Mammary epithelial cell (primary cell): ENCODE results near the gene PRKN.

ENCODE experiments used
- EZH2 ChIP-seq: IDR thresholded peaks from 2 replicates; pipeline ENCODE4 v1.6.1; 2012; ENCODE audit warnings: low read length, inconsistent platforms, borderline replicate concordance
- TF ChIP-seq, protein P1 (sequence below), 2 donors: IDR thresholded peaks in 1 of 2; conservative IDR thresholded peaks in 1 of 2; 2 replicates each; pipeline ENCODE4 v1.5.1; 2011 to 2012; ENCODE audit warnings: inconsistent platforms in 2 of 2, low read length in 2 of 2, mild to moderate bottlenecking in 2 of 2, control low read depth in 1 of 2, low read depth in 1 of 2; ENCODE audit not compliant: insufficient read depth in 1 of 2; ENCODE audit errors: extremely low read depth in 1 of 2

DNA sequence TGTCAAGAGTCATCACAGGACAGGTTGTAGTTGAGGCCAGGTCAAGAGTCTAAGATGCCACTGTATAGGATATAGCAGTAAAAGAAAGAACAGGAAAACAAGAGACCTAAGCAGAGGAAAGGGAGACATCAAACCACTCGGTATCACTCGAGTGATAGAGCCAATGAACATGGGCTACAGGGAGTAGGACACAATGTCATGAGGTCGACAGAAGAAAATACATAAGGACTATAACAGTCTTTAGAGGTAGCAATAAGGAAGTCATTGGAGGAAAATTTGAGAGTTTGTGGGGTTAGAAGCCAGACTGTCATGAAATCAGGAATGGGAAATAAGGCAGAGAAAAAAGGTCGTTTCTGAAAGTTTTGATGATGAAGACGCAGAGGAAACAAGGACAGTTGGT, 99.7 kb downstream of the PRKN start:
- TF ChIP-seq, protein P1, sequence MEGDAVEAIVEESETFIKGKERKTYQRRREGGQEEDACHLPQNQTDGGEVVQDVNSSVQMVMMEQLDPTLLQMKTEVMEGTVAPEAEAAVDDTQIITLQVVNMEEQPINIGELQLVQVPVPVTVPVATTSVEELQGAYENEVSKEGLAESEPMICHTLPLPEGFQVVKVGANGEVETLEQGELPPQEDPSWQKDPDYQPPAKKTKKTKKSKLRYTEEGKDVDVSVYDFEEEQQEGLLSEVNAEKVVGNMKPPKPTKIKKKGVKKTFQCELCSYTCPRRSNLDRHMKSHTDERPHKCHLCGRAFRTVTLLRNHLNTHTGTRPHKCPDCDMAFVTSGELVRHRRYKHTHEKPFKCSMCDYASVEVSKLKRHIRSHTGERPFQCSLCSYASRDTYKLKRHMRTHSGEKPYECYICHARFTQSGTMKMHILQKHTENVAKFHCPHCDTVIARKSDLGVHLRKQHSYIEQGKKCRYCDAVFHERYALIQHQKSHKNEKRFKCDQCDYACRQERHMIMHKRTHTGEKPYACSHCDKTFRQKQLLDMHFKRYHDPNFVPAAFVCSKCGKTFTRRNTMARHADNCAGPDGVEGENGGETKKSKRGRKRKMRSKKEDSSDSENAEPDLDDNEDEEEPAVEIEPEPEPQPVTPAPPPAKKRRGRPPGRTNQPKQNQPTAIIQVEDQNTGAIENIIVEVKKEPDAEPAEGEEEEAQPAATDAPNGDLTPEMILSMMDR (conservative IDR thresholded peaks at IDR 0.05 in 1 of 2, IDR thresholded peaks at IDR 0.05 in 1 of 2; ENCODE audit: extremely low read depth in 1 of 2, insufficient read depth in 1 of 2, low read depth in 1 of 2, low read length in 2 of 2), result no peak
- no peak for TF ChIP-seq EZH2
